Activated naive CD4-positive, alpha-beta T cell treated with anti-CD3 and anti-CD28 coated beads, Interleukin-2, amount 10 ng/mL, durations not matched to agents 7 days and 5 days (primary cell): Measurements from ENCODE around the gene TPK1.

Experiments used
- CTCF ChIA-PET: fragments of 350-600 bp; sonication (Branson Sonifier 250); formaldehyde crosslinking; loops from one replicate; lab custom pipeline; 2021; ENCODE audit warnings: antibody characterized with exemption; lab: Charles Lee
- DNase-seq: peaks from one replicate; pipeline ENCODE4 v3.0.0-alpha.2; 2020
- H3K27ac Mint-ChIP-seq: one replicate; pipeline ENCODE4 v1.8.0; 2021; ENCODE audit warnings: mild to moderate bottlenecking, moderate library complexity, mixed read lengths
- H3K27me3 Mint-ChIP-seq: one replicate; pipeline ENCODE4 v1.8.0; 2021; ENCODE audit warnings: mild to moderate bottlenecking, mixed read lengths
- H3K36me3 Mint-ChIP-seq: one replicate; pipeline ENCODE4 v1.8.0; 2021; ENCODE audit warnings: mixed read lengths
- H3K4me1 Mint-ChIP-seq: one replicate; pipeline ENCODE4 v1.8.0; 2021; ENCODE audit warnings: mixed read lengths
- H3K4me3 Mint-ChIP-seq: one replicate; pipeline ENCODE4 v1.8.0; 2021; ENCODE audit warnings: mild to moderate bottlenecking, moderate library complexity, mixed read lengths
- H3K9me3 Mint-ChIP-seq: one replicate; pipeline ENCODE4 v1.8.0; 2021; ENCODE audit warnings: mixed read lengths

Gene TPK1

DNA sequence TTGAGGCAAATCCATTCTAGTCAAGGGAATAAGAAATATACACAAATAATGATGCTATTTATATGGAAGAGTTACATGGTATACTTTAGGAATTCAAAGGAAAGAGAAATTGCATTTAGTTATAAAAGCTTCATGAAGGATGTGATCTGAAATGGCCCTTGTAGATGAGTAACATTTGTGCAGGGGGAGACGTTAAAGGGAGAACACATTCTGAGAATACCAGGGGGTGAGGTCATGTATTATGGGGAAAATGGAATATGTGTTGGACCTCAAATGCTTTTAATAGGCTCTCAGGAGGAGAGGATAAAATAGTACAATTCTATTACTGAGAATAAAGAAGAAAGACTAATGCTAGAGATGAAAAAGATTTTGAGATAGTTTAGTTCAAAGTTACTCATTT, 309.9 kb downstream of the TPK1 start:
- Mint-ChIP-seq H3K36me3 (no peaks in the 10 kb centered on the region), H3K9me3 (no peaks in the 10 kb centered on the region), H3K4me1 (peaks cover 4% of the 10 kb centered on the region), H3K27me3 (no peaks in the 10 kb centered on the region), H3K27ac (no peak overlapping the region), H3K4me3 (no peak overlapping the region)
- no peak for DNase-seq
- CTCF ChIA-PET, result no interaction called here

DNA sequence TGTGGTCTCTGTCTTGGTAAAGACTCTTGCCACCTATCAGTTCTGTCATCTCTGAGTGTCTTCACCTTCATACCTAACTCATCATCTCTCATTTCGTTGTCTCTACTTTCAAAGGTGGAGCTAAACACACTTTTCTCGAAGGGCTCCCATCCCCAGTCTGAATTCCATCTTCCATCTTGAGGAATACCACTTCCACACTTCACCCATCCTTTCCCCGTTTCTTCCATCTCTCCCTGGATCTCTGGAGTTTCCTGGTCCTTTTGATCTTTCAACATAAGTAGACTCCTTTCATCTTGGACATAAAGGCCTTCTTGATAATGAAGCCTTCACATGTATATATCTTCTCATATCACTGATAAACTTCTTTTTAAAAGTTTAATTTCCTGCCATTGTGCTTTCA, 311.6 kb downstream of the TPK1 start:
- Mint-ChIP-seq H3K36me3 (no peaks in the 10 kb centered on the region), H3K4me3 (no peak overlapping the region), H3K27me3 (no peaks in the 10 kb centered on the region), H3K9me3 (no peaks in the 10 kb centered on the region), H3K4me1 (peaks cover 3% of the 10 kb centered on the region), H3K27ac (no peak overlapping the region)
- no peak for DNase-seq
- CTCF ChIA-PET, result no interaction called here

GRCh38 chr7:144523621-144524020, 312.2 kb downstream of the TPK1 start:
- CTCF ChIA-PET, result no interaction called here
- DNase-seq, result no peak
- Mint-ChIP-seq H3K4me1 (no peaks in the 10 kb centered on the region), H3K27ac (no peak overlapping the region), H3K27me3 (no peaks in the 10 kb centered on the region), H3K36me3 (no peaks in the 10 kb centered on the region), H3K4me3 (no peak overlapping the region), H3K9me3 (no peaks in the 10 kb centered on the region)

DNA sequence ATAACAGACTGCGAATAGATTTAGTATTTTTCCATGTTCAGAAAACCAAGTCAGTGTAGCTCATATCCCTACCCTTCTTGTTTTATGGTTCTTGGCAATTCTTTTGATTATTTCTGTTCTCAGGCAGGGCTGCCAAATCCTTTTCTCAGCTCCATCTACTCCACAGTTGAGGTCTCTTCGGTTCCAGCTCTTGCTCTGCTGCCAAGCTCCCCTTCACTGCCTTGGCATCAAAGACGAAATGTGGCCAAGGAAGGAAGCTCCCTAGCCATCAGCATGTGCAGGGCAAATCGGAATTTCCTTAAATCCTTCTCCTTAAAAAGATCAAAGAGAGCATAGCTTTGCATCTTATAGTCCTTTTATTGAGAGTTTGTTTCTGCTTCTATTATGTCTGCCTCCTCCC, 315.9 kb downstream of the TPK1 start:
- Mint-ChIP-seq H3K9me3 (no peaks in the 10 kb centered on the region), H3K27ac (no peak overlapping the region), H3K36me3 (no peaks in the 10 kb centered on the region), H3K27me3 (no peaks in the 10 kb centered on the region), H3K4me3 (no peak overlapping the region), H3K4me1 (peaks cover 8% of the 10 kb centered on the region)
- no peak for DNase-seq
- CTCF ChIA-PET, result interaction anchor here (0.7 kb wide), 1 partner anchor 72 kb away, joined by 5 read pairs; no protein-coding TSS in a partner anchor

DNA sequence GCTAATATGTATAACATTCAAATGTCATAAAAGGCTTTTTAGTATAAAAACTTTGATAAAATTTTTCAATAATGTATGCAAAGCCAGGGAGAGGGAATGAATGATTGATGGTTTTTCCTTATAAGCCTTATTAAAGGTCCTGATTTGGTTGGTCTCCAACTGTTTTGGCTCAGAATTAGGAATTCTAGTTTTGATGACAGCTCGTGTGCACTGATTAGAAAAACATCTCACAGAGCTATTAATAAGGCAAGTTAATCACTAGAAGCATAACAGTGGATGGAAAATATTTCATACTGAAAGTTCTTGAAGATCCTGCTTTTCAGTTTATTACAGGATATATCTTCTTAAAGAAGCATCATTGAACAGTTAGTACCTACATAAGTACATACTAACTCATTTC, 317.5 kb downstream of the TPK1 start:
- CTCF ChIA-PET, result no interaction called here
- no peak for DNase-seq
- H3K27me3 Mint-ChIP-seq, result no peaks in the 10 kb centered on the region
- H3K4me1 Mint-ChIP-seq, result peaks cover 8% of the 10 kb centered on the region
- no peak overlapping the region for H3K27ac Mint-ChIP-seq
- H3K36me3 Mint-ChIP-seq, result no peaks in the 10 kb centered on the region
- no peaks in the 10 kb centered on the region for H3K9me3 Mint-ChIP-seq
- H3K4me3 Mint-ChIP-seq, result no peak overlapping the region

DNA sequence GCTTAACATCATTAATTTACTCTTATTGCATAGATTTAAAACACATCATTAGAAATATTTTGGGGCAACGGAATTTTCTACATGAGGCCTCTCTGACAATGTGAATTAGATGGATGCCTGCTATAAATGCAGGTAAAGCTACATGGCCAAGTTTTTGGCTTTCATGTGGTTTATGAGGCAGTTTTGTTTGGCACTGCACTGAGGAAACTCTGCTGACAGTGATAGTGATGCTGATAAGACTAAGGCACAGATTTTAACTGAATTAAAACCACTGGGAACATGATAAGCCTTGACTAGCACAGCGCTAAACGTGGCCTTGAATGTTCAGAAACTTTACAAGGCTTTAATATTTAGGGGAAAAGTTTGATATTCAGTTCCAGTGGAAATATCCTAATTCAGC, 318.1 kb downstream of the TPK1 start:
- H3K9me3 Mint-ChIP-seq, result no peaks in the 10 kb centered on the region
- no peaks in the 10 kb centered on the region for H3K27me3 Mint-ChIP-seq
- no peaks in the 10 kb centered on the region for H3K36me3 Mint-ChIP-seq
- no peak overlapping the region for H3K4me3 Mint-ChIP-seq
- peaks cover 8% of the 10 kb centered on the region for H3K4me1 Mint-ChIP-seq
- CTCF ChIA-PET, result interaction anchor here (0.8 kb wide), 1 partner anchor 17 kb away, joined by 5 read pairs; no protein-coding TSS in a partner anchor
- no peak for DNase-seq
- H3K27ac Mint-ChIP-seq, result no peak overlapping the region

DNA sequence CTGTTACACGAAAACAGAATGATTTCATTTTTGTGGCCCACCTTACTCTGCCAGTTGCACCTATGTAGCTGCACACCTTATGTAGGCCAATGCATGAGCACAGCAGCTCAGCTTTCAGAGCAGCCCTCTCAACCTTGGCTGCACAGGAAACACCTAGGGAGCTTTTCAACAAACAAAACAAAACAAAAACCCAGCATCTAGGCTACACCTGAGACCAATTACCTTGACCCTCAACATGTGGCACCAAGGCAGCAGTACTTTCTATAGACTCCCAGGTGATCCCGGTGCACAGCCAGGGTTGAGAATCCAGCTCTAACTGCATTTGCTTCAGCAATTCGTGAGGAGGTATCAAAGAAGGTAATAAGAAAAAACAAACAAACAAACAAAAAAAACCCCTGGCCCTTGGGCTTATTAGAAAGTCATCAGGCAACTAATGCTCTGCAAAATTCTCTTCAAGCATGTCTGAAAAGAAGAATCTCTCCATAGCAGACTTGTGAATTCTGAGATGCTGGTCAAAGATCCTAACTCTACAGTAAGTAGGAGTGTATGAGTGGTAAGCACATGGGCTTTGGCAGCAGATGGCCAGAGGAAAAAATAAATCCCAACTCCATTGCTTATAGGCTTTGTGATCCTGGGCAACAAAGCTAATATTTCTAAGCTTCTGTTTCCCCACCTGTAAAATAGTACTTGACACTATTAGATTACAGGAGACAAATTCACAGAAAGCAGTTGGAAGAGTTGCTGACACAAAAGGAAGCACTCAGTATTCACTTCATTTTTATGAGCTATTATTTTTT, 318.9 kb downstream of the TPK1 start:
- no peaks in the 10 kb centered on the region for H3K36me3 Mint-ChIP-seq
- no peaks in the 10 kb centered on the region for H3K9me3 Mint-ChIP-seq

DNA sequence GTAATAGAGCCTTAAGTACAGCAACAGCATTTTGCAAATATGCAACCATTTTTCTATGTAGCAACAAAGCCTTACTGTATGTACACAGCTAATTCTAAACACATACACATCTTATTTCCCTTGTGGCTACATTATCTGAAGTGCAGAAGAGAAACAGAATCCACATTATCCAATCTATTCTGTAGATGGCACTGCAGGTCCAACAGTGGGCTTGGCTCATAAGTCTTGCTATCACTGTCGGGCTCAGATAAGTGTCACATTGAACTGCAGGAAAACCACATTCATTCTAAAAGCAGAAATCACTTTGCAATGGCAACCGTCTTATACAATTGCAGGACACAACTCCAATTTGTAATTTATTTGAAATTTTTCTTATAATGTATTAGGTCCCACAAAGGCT, 322.5 kb downstream of the TPK1 start:
- no peak overlapping the region for H3K4me3 Mint-ChIP-seq
- CTCF ChIA-PET, result no interaction called here
- no peak for DNase-seq
- no peak overlapping the region for H3K27ac Mint-ChIP-seq
- H3K36me3 Mint-ChIP-seq, result no peaks in the 10 kb centered on the region
- no peaks in the 10 kb centered on the region for H3K9me3 Mint-ChIP-seq
- peaks cover 8% of the 10 kb centered on the region for H3K4me1 Mint-ChIP-seq
- no peaks in the 10 kb centered on the region for H3K27me3 Mint-ChIP-seq

More for the DNA sequence above, 318.9 kb downstream of the TPK1 start:
- Mint-ChIP-seq H3K27ac (no peak overlapping the region), H3K27me3 (no peaks in the 10 kb centered on the region), H3K4me3 (no peak overlapping the region), H3K4me1 (peaks cover 8% of the 10 kb centered on the region)
- no peak for DNase-seq
- CTCF ChIA-PET, result interaction anchor here (0.8 kb wide), 1 partner anchor 16 kb away, joined by 5 read pairs; no protein-coding TSS in a partner anchor

DNA sequence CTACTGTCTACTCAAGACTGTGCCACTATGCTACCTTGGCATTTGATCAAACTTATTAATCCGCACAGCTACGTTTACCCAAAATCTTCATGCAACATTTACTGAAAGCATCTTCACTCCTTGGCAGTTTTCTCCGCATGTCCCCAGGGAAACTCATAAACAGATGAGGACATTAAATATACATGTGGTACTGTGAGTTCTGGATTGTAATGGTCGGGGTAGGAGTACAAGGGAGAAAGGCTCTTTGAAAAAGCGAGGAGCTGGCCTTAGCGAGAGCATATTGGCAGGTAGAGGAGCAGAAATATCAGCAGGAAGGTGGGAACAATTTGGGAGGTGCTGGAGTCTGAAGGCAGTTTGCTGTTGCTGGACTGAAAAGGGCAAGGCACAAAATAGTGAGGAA, 325.2 kb downstream of the TPK1 start:
- H3K27me3 Mint-ChIP-seq, result no peaks in the 10 kb centered on the region
- no peak for DNase-seq
- H3K4me1 Mint-ChIP-seq, result no peaks in the 10 kb centered on the region
- H3K36me3 Mint-ChIP-seq, result no peaks in the 10 kb centered on the region
- no peak overlapping the region for H3K4me3 Mint-ChIP-seq
- H3K27ac Mint-ChIP-seq, result no peak overlapping the region
- CTCF ChIA-PET, result no interaction called here
- H3K9me3 Mint-ChIP-seq, result peaks cover under 1% of the 10 kb centered on the region

DNA sequence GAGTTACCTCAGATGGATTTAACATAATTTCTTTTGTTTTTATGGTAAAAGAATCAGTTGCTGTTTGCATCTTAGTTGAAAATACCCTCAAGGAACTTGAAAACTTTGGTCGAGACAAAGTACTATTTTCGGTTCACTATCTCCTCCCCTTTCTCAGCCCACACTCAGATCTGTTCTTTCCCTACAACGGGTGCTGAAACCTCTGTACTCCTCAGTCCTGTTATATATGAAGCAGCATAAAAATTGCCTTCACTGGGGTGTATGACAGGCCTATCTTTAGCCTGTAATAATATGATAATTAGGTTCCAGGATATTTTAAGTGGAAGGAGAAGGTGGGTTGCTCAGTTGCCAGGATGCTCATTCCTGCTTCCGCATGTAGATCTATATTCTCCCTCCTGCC, 327.2 kb downstream of the TPK1 start:
- H3K36me3 Mint-ChIP-seq, result no peaks in the 10 kb centered on the region
- CTCF ChIA-PET, result no interaction called here
- H3K27me3 Mint-ChIP-seq, result no peaks in the 10 kb centered on the region
- no peaks in the 10 kb centered on the region for H3K4me1 Mint-ChIP-seq
- H3K4me3 Mint-ChIP-seq, result no peak overlapping the region
- H3K9me3 Mint-ChIP-seq, result peaks cover 2% of the 10 kb centered on the region
- no peak for DNase-seq
- no peak overlapping the region for H3K27ac Mint-ChIP-seq

- H3K4me3 Mint-ChIP-seq, result no peak overlapping the region
- DNase-seq, result no peak
- no peaks in the 10 kb centered on the region for H3K36me3 Mint-ChIP-seq
- peaks cover 2% of the 10 kb centered on the region for H3K9me3 Mint-ChIP-seq
- H3K4me1 Mint-ChIP-seq, result no peaks in the 10 kb centered on the region
- no peaks in the 10 kb centered on the region for H3K27me3 Mint-ChIP-seq
- CTCF ChIA-PET, result no interaction called here
- no peak overlapping the region for H3K27ac Mint-ChIP-seq
Measured at GRCh38 chr7:144503215-144503614, 332.6 kb downstream of the TPK1 start.

- Mint-ChIP-seq H3K27me3 (no peaks in the 10 kb centered on the region), H3K27ac (no peak overlapping the region), H3K4me1 (no peaks in the 10 kb centered on the region), H3K36me3 (no peaks in the 10 kb centered on the region), H3K9me3 (no peaks in the 10 kb centered on the region), H3K4me3 (no peak overlapping the region)
- CTCF ChIA-PET, result no interaction called here
- no peak for DNase-seq
Measured at GRCh38 chr7:144500225-144500624, 335.6 kb downstream of the TPK1 start.

DNA sequence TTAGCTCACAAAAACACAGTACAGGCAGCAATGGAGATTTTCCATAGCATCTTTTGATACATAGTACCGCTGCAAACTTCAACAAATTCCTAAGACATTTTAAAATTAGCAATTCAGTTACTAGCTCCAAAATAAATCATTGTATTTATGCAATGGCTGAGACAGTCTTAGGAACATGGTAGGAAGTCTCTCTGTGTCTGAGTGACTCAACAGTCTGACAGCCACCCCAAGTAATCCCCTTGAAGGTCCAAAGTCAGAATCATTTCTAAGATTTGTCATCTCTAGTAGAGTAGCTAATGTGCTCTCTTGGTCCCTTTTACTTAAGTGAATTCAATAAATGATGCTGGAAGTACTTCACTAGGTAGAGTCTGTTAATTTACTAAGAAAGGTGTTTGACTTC, 338.6 kb downstream of the TPK1 start:
- Mint-ChIP-seq H3K4me3 (no peak overlapping the region), H3K36me3 (no peaks in the 10 kb centered on the region), H3K27me3 (no peaks in the 10 kb centered on the region), H3K9me3 (no peaks in the 10 kb centered on the region), H3K4me1 (no peaks in the 10 kb centered on the region), H3K27ac (no peak overlapping the region)
- DNase-seq, result no peak
- CTCF ChIA-PET, result no interaction called here

DNA sequence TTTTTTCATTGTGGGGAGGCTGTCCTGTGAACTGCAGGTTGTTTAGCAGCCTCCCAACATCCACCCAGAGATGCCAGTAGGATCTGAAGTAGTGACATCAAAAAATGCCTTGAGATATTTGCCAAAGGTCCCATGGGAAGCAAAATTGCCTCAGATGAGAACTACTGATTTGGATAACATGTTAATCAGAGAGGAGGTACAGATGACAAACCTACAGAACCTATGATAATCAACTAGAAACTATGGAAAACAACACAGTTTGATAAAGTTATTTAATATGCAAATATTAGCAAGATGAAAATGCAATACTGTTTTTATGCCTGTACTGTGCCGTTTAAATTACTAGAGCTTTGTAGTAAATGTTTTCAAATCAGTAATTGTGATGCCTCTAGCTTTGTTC, 341.5 kb downstream of the TPK1 start:
- no peaks in the 10 kb centered on the region for H3K27me3 Mint-ChIP-seq
- H3K4me3 Mint-ChIP-seq, result no peak overlapping the region
- CTCF ChIA-PET, result no interaction called here
- no peak overlapping the region for H3K27ac Mint-ChIP-seq
- H3K9me3 Mint-ChIP-seq, result peaks cover 4% of the 10 kb centered on the region
- H3K4me1 Mint-ChIP-seq, result peaks cover 12% of the 10 kb centered on the region
- no peak for DNase-seq
- H3K36me3 Mint-ChIP-seq, result peaks cover 2% of the 10 kb centered on the region

GRCh38 chr7:144489504-144489903, 346.3 kb downstream of the TPK1 start:
- H3K27ac Mint-ChIP-seq, result no peak overlapping the region
- peaks cover 14% of the 10 kb centered on the region for H3K4me1 Mint-ChIP-seq
- no peaks in the 10 kb centered on the region for H3K27me3 Mint-ChIP-seq
- H3K4me3 Mint-ChIP-seq, result no peak overlapping the region
- CTCF ChIA-PET, result no interaction called here
- no peak for DNase-seq
- H3K9me3 Mint-ChIP-seq, result peaks cover 4% of the 10 kb centered on the region
- peaks cover 2% of the 10 kb centered on the region for H3K36me3 Mint-ChIP-seq
